Suprapubic skin (tissue), 3 donors: Measurements from ENCODE around the gene ATP13A3.

Experiments
- CTCF ChIP-seq, 2 donors: fragments of 200-600 bp in 1 of 2; fragments of 450-650 bp in 1 of 2; sonication (generic) in 1 of 2; IDR thresholded peaks; one replicate each; pipeline ENCODE4 v1.5.1; 2016 to 2019; ENCODE audit warnings: antibody characterized with exemption in 2 of 2, mild to moderate bottlenecking in 1 of 2, moderate library complexity in 1 of 2
- POLR2A ChIP-seq, 2 donors: fragments of 450-650 bp; IDR thresholded peaks; one replicate each; pipeline ENCODE4 v1.6.1; 2017; ENCODE audit warnings: antibody characterized with exemption in 2 of 2, mild to moderate bottlenecking in 2 of 2, moderate library complexity in 2 of 2

DNA sequence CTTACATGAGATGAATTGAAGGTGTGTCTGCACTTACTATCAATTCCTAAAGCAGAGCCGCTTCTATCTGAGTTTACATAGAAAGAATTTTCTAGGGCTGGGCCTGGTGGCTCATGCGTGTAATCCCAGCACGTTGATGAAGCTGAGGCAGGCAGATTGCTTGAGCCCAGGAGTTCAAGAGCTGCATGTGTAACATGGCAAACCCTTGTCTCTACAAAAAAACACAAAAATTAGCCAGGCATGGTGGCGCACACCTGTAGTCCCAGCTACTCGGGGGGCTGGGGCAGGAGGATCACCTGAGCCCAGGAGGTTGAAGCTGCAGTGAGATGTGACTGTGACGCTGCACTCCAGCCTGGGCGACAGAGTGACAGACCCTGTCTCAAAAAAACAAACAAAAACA lies 18.1 kb upstream of the ATP13A3 start:
- no peak for TF ChIP-seq CTCF (IDR thresholded peaks at IDR 0.05)
- TF ChIP-seq POLR2A (IDR thresholded peaks at IDR 0.05) = no peak
